K562 treated with DMSO at 1 percent for 24 hours (cell line): ENCODE measurements around the gene GMCL2. TPM values are rescaled to one million over a fixed set of nuclear protein-coding genes. Genes with fewer than 3 reads are reported as not detected.

ENCODE experiments used
- total RNA-seq: library from RNA; unstranded; fragments of 300-600 nt; gene quantifications from 2 replicates; pipeline ENCODE4 v1.2.3, GENCODE V29; 2022; ENCODE audit warnings: low read depth; ENCODE audit not compliant: insufficient read depth

Gene GMCL2
- not detected in 2 replicates for total RNA-seq

GRCh38 chr5:178187014-178187413 is at the start of gene GMCL2:
TSS of gene GMCL2 (minus strand) at chr5:178187371. CDS start at chr5:178187299, 72 bp downstream.

GRCh38 chr5:178232124-178232919 is 45.2 kb upstream of the GMCL2 start, which contains the start of gene PHYKPL:
TSS of gene PHYKPL (minus strand) at chr5:178232802. CDS start at chr5:178232550, 252 bp downstream.

GRCh38 chr5:178204182-178204934 is 17.2 kb upstream of the GMCL2 start, which contains the start of gene HNRNPAB:
TSS of gene HNRNPAB (plus strand) at chr5:178204533. CDS start at chr5:178204838, 305 bp downstream.

DNA sequence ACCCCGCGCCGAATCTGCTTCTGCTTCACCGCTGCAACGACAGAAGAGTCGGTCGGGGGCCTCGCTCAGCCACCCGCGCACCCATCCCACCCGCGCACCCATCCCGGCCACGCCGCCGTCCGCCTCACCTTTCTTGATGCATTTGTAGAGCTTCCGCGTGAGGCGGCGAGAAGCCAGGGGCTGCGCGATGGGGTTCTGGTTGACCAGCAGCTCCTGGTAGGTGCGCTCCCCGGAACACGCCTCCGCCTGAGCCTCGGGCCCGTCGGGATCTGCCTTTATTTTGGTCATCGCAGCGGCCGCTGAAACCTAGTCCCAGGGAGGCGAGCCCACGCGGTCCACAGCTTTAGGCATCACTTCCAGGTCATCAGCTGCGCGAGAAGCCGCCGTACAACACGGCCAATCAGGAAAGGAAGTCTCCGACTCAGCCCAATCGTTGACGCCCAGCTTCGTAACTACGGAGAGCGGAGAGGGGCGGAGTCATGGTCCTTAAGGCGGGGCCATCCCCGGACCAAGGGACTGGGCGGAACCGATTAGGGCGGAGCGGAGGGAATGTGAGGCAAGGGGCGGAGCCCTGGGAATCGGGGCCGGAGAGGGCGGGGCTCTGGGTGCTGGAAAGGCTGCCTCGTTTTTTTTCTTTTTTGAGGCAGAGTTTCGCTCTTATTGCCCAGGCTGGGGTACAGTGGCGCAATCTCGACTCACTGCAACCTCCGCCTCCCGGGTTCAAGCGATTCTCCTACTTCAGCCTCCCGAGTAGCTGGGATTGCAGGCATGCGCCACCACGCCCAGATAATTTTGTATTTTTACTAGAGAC is 33.4 kb downstream of the GMCL2 start, which contains the start of gene NHP2:
Gene NHP2 (minus strand): TSS at position 356 of the 811 bp plus-strand sequence. CDS start 68 bp downstream, at position 288.

Other genes starting within 250 kb of the GMCL2 start
- not detected in 2 replicates for gene PROP1, start 191.1 kb downstream of the GMCL2 start, total RNA-seq
- 6.8 and 6.9 TPM in 2 replicates for gene N4BP3, start 73.8 kb downstream of the GMCL2 start, total RNA-seq
- 57.5 and 60.4 TPM in 2 replicates for gene RMND5B, start 56.4 kb downstream of the GMCL2 start, total RNA-seq
- 118 and 143 TPM in 2 replicates for gene NHP2, start 33.5 kb downstream of the GMCL2 start, total RNA-seq
- 187 and 198 TPM in 2 replicates for gene HNRNPAB, start 17.2 kb upstream of the GMCL2 start, total RNA-seq
- 37.3 and 38.7 TPM in 2 replicates for gene PHYKPL, start 45.4 kb upstream of the GMCL2 start, total RNA-seq